HepG2 (cell line): ENCODE measurements around the gene CPN1. TPM values are rescaled to one million over a fixed set of nuclear protein-coding genes. Genes with fewer than 3 reads are reported as not detected.

Experiments used
- BHLHE40 ChIP-seq: IDR thresholded peaks from 2 replicates; pipeline ENCODE4 v1.6.1; 2011; ENCODE audit warnings: low read length, improper control_type of control experiment
- FOXP4 ChIP-seq: sonication (generic); formaldehyde crosslinking; IDR thresholded peaks from 2 replicates; pipeline ENCODE4 v1.4.0; 2020; ENCODE audit warnings: missing genetic modification reagents
- HNF4A ChIP-seq: sonication (generic); formaldehyde crosslinking; IDR thresholded peaks from 2 replicates; pipeline ENCODE4 v1.4.0; 2020; ENCODE audit warnings: missing genetic modification reagents
- HOXA3 ChIP-seq: sonication (generic); formaldehyde crosslinking; IDR thresholded peaks from 2 replicates; pipeline ENCODE4 v1.5.0; 2020; ENCODE audit warnings: missing genetic modification reagents
- NFATC3 ChIP-seq: sonication (generic); formaldehyde crosslinking; IDR thresholded peaks from 2 replicates; pipeline ENCODE4 v1.5.1; 2020; ENCODE audit warnings: mild to moderate bottlenecking, missing genetic modification reagents
- RAD51 ChIP-seq: fragments of 450-650 bp; IDR thresholded peaks from 2 replicates; pipeline ENCODE4 v1.6.1; 2016; ENCODE audit warnings: borderline replicate concordance
- ZBTB14 ChIP-seq: sonication (generic); formaldehyde crosslinking; IDR thresholded peaks from 2 replicates; pipeline ENCODE4 v1.4.0; 2020; ENCODE audit warnings: missing genetic modification reagents
- ZBTB7A ChIP-seq: sonication (generic); formaldehyde crosslinking; IDR thresholded peaks from 2 replicates; pipeline ENCODE4 v1.8.0; 2022; ENCODE audit warnings: mild to moderate bottlenecking, missing genetic modification reagents
- ZNF143 ChIP-seq: sonication (generic); formaldehyde crosslinking; IDR thresholded peaks from 2 replicates; pipeline ENCODE4 v1.4.0; 2020; ENCODE audit warnings: missing genetic modification reagents
- ZNF549 ChIP-seq: sonication (generic); formaldehyde crosslinking; IDR thresholded peaks from 2 replicates; pipeline ENCODE4 v1.5.0; 2020; ENCODE audit warnings: missing genetic modification reagents
- ZNF564 ChIP-seq: sonication (generic); formaldehyde crosslinking; IDR thresholded peaks from 2 replicates; pipeline ENCODE4 v1.8.1; 2023; ENCODE audit warnings: mild to moderate bottlenecking, missing genetic modification reagents
- ZNF747 ChIP-seq: sonication (generic); formaldehyde crosslinking; IDR thresholded peaks from 2 replicates; pipeline ENCODE4 v1.8.1; 2023; ENCODE audit warnings: missing genetic modification reagents, mild to moderate bottlenecking, borderline replicate concordance
- ZNF788 ChIP-seq: sonication (generic); formaldehyde crosslinking; IDR thresholded peaks from 2 replicates; pipeline ENCODE4 v1.5.0; 2020; ENCODE audit warnings: mild to moderate bottlenecking, missing genetic modification reagents, borderline replicate concordance
- ZSCAN5A ChIP-seq: sonication (generic); formaldehyde crosslinking; IDR thresholded peaks from 2 replicates; pipeline ENCODE4 v1.8.0; 2022; ENCODE audit warnings: mild to moderate bottlenecking, missing genetic modification reagents, borderline replicate concordance
- polyA plus RNA-seq, 8 experiments: library from polyadenylated mRNA; depleted of rRNA in 3 of 8; stranded (reverse) in 7 of 8; unstranded in 1 of 8; fragments of >200 nt; fragmentation: Illumina TruSeq in 4 of 8; extraction: Trizol in 4 of 8; gene quantifications; 2 replicates each; pipeline versions ENCODE4 v1.2.1 to v1.2.3, GENCODE V29; 2011 to 2016; ENCODE audit warnings: low read depth in 4 of 8, missing spikeins in 1 of 8, mixed read lengths in 1 of 8; ENCODE audit not compliant: insufficient read depth in 1 of 8
- total RNA-seq, 5 experiments: library from RNA; depleted of rRNA; stranded (reverse); fragments of >200 nt; fragmentation: Illumina TruSeq; extraction: Trizol; gene quantifications; 2 replicates each; pipeline ENCODE4 v1.2.3, GENCODE V29; 2016; ENCODE audit warnings: low read depth in 1 of 5
- TF ChIP-seq, protein P1 (sequence below): sonication (generic); formaldehyde crosslinking; IDR thresholded peaks from 2 replicates; pipeline ENCODE4 v1.4.0; 2020; ENCODE audit warnings: missing genetic modification reagents
- TF ChIP-seq, protein P2 (sequence below): IDR thresholded peaks from 2 replicates; pipeline ENCODE4 v1.6.1; 2018; ENCODE audit warnings: missing genetic modification reagents
- TF ChIP-seq, protein P3 (sequence below): sonication (generic); formaldehyde crosslinking; IDR thresholded peaks from 2 replicates; pipeline ENCODE4 v1.4.0; 2020; ENCODE audit warnings: mild to moderate bottlenecking, low read depth, missing genetic modification reagents
- TF ChIP-seq, protein P4 (sequence below): sonication (generic); formaldehyde crosslinking; IDR thresholded peaks from 2 replicates; pipeline ENCODE4 v1.8.0; 2022; ENCODE audit warnings: mild to moderate bottlenecking, missing genetic modification reagents; ENCODE audit not compliant: insufficient replicate concordance

The CPN1 gene
- total and polyA plus RNA-seq, 2 of the 13 experiments (the other 11 are each of a cell fraction or from before 2014, with no cell fraction given), result 17.3 to 35.1 TPM

DNA sequence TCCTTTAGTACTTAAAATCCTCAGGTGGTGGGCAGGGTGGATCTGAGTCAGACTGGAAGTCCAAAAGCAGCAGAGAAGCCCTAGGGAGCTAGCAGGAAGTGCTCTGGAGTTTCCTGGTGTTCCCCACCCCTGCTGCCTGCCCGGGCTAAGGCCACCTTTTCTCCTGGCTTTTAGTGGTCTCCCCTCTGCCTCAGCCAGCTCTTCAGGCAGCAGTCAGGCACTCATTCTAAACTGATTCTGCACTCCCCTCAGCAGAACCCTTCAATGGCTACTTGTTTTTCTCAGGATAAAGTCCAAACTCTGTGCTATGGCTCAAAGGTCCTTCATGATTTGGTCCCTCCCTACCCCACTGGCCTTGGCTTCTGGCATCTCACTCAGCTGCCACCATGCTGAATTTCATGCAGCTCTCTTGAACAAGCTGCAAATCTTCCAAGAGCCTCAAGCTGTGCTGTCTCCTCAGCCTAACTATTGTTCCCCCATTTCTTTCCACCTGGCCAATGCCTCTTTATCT is 43.1 kb downstream of the CPN1 start (continued):
- TF ChIP-seq, protein P1, sequence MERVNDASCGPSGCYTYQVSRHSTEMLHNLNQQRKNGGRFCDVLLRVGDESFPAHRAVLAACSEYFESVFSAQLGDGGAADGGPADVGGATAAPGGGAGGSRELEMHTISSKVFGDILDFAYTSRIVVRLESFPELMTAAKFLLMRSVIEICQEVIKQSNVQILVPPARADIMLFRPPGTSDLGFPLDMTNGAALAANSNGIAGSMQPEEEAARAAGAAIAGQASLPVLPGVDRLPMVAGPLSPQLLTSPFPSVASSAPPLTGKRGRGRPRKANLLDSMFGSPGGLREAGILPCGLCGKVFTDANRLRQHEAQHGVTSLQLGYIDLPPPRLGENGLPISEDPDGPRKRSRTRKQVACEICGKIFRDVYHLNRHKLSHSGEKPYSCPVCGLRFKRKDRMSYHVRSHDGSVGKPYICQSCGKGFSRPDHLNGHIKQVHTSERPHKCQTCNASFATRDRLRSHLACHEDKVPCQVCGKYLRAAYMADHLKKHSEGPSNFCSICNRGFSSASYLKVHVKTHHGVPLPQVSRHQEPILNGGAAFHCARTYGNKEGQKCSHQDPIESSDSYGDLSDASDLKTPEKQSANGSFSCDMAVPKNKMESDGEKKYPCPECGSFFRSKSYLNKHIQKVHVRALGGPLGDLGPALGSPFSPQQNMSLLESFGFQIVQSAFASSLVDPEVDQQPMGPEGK, result peak; percentile 15; the same call in 1 of the 2 replicates
- TF ChIP-seq NFATC3 (CRISPR knock-in tag), result no peak
- no peak for TF ChIP-seq ZNF143 (CRISPR knock-in tag)
- TF ChIP-seq ZNF788, result 0 out of 2 replicates have a peak, but pooled peaks have one; percentile 21
- TF ChIP-seq, protein P2, sequence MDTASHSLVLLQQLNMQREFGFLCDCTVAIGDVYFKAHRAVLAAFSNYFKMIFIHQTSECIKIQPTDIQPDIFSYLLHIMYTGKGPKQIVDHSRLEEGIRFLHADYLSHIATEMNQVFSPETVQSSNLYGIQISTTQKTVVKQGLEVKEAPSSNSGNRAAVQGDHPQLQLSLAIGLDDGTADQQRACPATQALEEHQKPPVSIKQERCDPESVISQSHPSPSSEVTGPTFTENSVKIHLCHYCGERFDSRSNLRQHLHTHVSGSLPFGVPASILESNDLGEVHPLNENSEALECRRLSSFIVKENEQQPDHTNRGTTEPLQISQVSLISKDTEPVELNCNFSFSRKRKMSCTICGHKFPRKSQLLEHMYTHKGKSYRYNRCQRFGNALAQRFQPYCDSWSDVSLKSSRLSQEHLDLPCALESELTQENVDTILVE (CRISPR knock-in tag), result no peak
- TF ChIP-seq HNF4A, result peak; percentile 97
- no peak for TF ChIP-seq ZBTB14
- 0 out of 2 replicates have a peak, but pooled peaks have one; percentile 31 for TF ChIP-seq FOXP4 (CRISPR knock-in tag)
- no peak for TF ChIP-seq RAD51
- no peak for TF ChIP-seq ZNF549 (CRISPR knock-in tag)
- no peak for TF ChIP-seq ZSCAN5A (CRISPR knock-in tag)
- TF ChIP-seq ZNF747 (CRISPR knock-in tag), result no peak
- TF ChIP-seq, protein P3, sequence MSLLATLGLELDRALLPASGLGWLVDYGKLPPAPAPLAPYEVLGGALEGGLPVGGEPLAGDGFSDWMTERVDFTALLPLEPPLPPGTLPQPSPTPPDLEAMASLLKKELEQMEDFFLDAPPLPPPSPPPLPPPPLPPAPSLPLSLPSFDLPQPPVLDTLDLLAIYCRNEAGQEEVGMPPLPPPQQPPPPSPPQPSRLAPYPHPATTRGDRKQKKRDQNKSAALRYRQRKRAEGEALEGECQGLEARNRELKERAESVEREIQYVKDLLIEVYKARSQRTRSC (CRISPR knock-in tag), result no peak
- TF ChIP-seq ZNF564 (CRISPR knock-in tag), result no peak
- peak; percentile 79 for TF ChIP-seq HOXA3 (CRISPR knock-in tag)
- TF ChIP-seq BHLHE40, result no peak
- TF ChIP-seq ZBTB7A (CRISPR knock-in tag), result no peak
- TF ChIP-seq, protein P4, sequence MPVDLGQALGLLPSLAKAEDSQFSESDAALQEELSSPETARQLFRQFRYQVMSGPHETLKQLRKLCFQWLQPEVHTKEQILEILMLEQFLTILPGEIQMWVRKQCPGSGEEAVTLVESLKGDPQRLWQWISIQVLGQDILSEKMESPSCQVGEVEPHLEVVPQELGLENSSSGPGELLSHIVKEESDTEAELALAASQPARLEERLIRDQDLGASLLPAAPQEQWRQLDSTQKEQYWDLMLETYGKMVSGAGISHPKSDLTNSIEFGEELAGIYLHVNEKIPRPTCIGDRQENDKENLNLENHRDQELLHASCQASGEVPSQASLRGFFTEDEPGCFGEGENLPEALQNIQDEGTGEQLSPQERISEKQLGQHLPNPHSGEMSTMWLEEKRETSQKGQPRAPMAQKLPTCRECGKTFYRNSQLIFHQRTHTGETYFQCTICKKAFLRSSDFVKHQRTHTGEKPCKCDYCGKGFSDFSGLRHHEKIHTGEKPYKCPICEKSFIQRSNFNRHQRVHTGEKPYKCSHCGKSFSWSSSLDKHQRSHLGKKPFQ (CRISPR knock-in tag), result no peak
